Calu3 (cell line): ENCODE data around the gene BCL2L12. TPM values are rescaled to one million over a fixed set of nuclear protein-coding genes. Genes with fewer than 3 reads are reported as not detected.

Experiments used
- BruUV-seq: library from RNA; stranded (reverse); fragments of 400-500 nt; replicated peaks from 2 replicates; lab custom pipeline; 2021; lab: Mats Ljungman, UMichigan
- CTCF ChIA-PET: fragments of 300-600 bp; sonication (Branson Sonifier 250); formaldehyde crosslinking; loops from one replicate; lab custom pipeline; 2022; ENCODE audit warnings: antibody characterized with exemption; lab: Charles Lee
- DNase-seq: peaks from one replicate; pipeline ENCODE4 v3.0.0; 2022
- H3K27ac Mint-ChIP-seq: one replicate; pipeline ENCODE4 v1.8.0; 2022; ENCODE audit warnings: mixed read lengths; ENCODE audit not compliant: unreplicated experiment
- H3K27me3 Mint-ChIP-seq: one replicate; pipeline ENCODE4 v1.8.0; 2022; ENCODE audit warnings: mixed read lengths; ENCODE audit not compliant: unreplicated experiment
- H3K36me3 Mint-ChIP-seq: one replicate; pipeline ENCODE4 v1.8.0; 2022; ENCODE audit warnings: mild to moderate bottlenecking, moderate library complexity, mixed read lengths; ENCODE audit not compliant: insufficient read depth, unreplicated experiment
- H3K4me1 Mint-ChIP-seq: one replicate; pipeline ENCODE4 v1.8.0; 2022; ENCODE audit warnings: mild to moderate bottlenecking, low read depth, mixed read lengths; ENCODE audit not compliant: unreplicated experiment
- H3K4me3 Mint-ChIP-seq: one replicate; pipeline ENCODE4 v1.8.0; 2022; ENCODE audit warnings: mild to moderate bottlenecking, low read depth, moderate library complexity, mixed read lengths; ENCODE audit not compliant: unreplicated experiment
- H3K9me3 Mint-ChIP-seq: one replicate; pipeline ENCODE4 v1.8.0; 2022; ENCODE audit warnings: low read depth, mixed read lengths; ENCODE audit not compliant: unreplicated experiment
- CTCF ChIP-seq: fragments of 200-600 bp; IDR thresholded peaks from one replicate; pipeline ENCODE4 v1.8.0; 2022; ENCODE audit warnings: antibody characterized with exemption; ENCODE audit not compliant: unreplicated experiment
- intact Hi-C: fragments of 100-400 bp; cut with micrococcal nuclease; formaldehyde crosslinking; loops from one replicate; pipeline ENCODE4 v1.10.0; 2022; ENCODE audit not compliant: unreplicated experiment
- total RNA-seq: library from RNA; stranded (reverse); gene quantifications from 2 replicates; pipeline ENCODE4 v1.2.3, GENCODE V29; 2022

Gene BCL2L12
- total RNA-seq, 1 experiment from 2014 or later = 70.8 TPM

- Mint-ChIP-seq H3K27ac (peak overlapping the region; percentile 18), H3K36me3 (peaks cover 71% of the 10 kb centered on the region)
Observed at GRCh38 chr19:49645592-49645991, 20.1 kb upstream of the BCL2L12 start.

GRCh38 chr19:49645995-49646394, 19.7 kb upstream of the BCL2L12 start:
- H3K4me1 Mint-ChIP-seq = peaks cover 27% of the 10 kb centered on the region
- CTCF ChIA-PET = no interaction called here
- H3K4me3 Mint-ChIP-seq = no peak overlapping the region
- H3K9me3 Mint-ChIP-seq = no peaks in the 10 kb centered on the region
- H3K36me3 Mint-ChIP-seq = peaks cover 71% of the 10 kb centered on the region
- no peak for TF ChIP-seq CTCF
- no peak for DNase-seq
- BruUV-seq = no TSS peak
- intact Hi-C loops = no loop called here
- peak overlapping the region; percentile 18 for H3K27ac Mint-ChIP-seq
- no peaks in the 10 kb centered on the region for H3K27me3 Mint-ChIP-seq

More at GRCh38 chr19:49645592-49645991, 20.1 kb upstream of the BCL2L12 start:
- Mint-ChIP-seq H3K9me3 (no peaks in the 10 kb centered on the region), H3K4me1 (peaks cover 27% of the 10 kb centered on the region), H3K4me3 (no peak overlapping the region), H3K27me3 (no peaks in the 10 kb centered on the region)
- TF ChIP-seq CTCF = no peak
- DNase-seq = no peak
- intact Hi-C loops = no loop called here
- CTCF ChIA-PET = no interaction called here
- no TSS peak for BruUV-seq

- no peak for TF ChIP-seq CTCF
- Mint-ChIP-seq H3K4me3 (no peak overlapping the region), H3K4me1 (peaks cover 27% of the 10 kb centered on the region), H3K36me3 (peaks cover 68% of the 10 kb centered on the region), H3K9me3 (no peaks in the 10 kb centered on the region), H3K27me3 (no peaks in the 10 kb centered on the region), H3K27ac (peak overlapping the region; percentile 44)
- no TSS peak for BruUV-seq
- intact Hi-C loops = no loop called here
- DNase-seq = no peak
- CTCF ChIA-PET = no interaction called here
Observed at GRCh38 chr19:49646586-49646985, 19.1 kb upstream of the BCL2L12 start.

- no peak for DNase-seq
- Mint-ChIP-seq H3K9me3 (no peaks in the 10 kb centered on the region), H3K27me3 (no peaks in the 10 kb centered on the region), H3K4me3 (no peak overlapping the region), H3K27ac (no peak overlapping the region), H3K36me3 (peaks cover 71% of the 10 kb centered on the region), H3K4me1 (no peaks in the 10 kb centered on the region)
- BruUV-seq = no TSS peak
- intact Hi-C loops = no loop called here
- CTCF ChIA-PET = no interaction called here
- TF ChIP-seq CTCF = no peak
Observed at GRCh38 chr19:49651029-49651819, 14.5 kb upstream of the BCL2L12 start.
